H9 (cell line): ENCODE data around the gene ZDHHC3. TPM values are rescaled to one million over a fixed set of nuclear protein-coding genes. Genes with fewer than 3 reads are reported as not detected.

ENCODE experiments used
- DNase-seq: peaks from one replicate; pipeline ENCODE4 v3.0.0-alpha.2; 2017
- H2AFZ ChIP-seq: one replicate; pipeline ENCODE4 v1.6.1; 2013; ENCODE audit warnings: mild to moderate bottlenecking, low read length, control low read depth, moderate library complexity
- H2AK5ac ChIP-seq: 2 replicates; pipeline ENCODE4 v1.6.1; 2013; ENCODE audit warnings: low read length, control low read depth, mixed read lengths; ENCODE audit not compliant: insufficient read length
- H2BK120ac ChIP-seq: one replicate; pipeline ENCODE4 v1.6.1; 2013; ENCODE audit warnings: low read depth, mild to moderate bottlenecking, low read length, control low read depth, inconsistent platforms; ENCODE audit not compliant: poor library complexity, severe bottlenecking
- H2BK12ac ChIP-seq: 2 replicates; pipeline ENCODE4 v1.6.1; 2013; ENCODE audit warnings: low read length, control low read depth, mixed read lengths, low read depth; ENCODE audit not compliant: insufficient read length
- H2BK15ac ChIP-seq: 2 replicates; pipeline ENCODE4 v1.6.1; 2013; ENCODE audit warnings: low read depth, low read length, control low read depth
- H2BK20ac ChIP-seq: one replicate; pipeline ENCODE4 v1.6.1; 2013; ENCODE audit warnings: low read depth, mild to moderate bottlenecking, low read length, control low read depth, inconsistent platforms; ENCODE audit not compliant: poor library complexity, severe bottlenecking
- H2BK5ac ChIP-seq: 2 replicates; pipeline ENCODE4 v1.6.1; 2013; ENCODE audit warnings: low read length, control low read depth, mixed read lengths; ENCODE audit not compliant: insufficient read length
- H3K14ac ChIP-seq: 2 replicates; pipeline ENCODE4 v1.6.1; 2013; ENCODE audit warnings: low read length, control low read depth; ENCODE audit not compliant: insufficient read depth
- H3K18ac ChIP-seq: 2 replicates; pipeline ENCODE4 v1.6.1; 2013; ENCODE audit warnings: low read depth, mild to moderate bottlenecking, mixed read lengths, low read length, control low read depth; ENCODE audit not compliant: insufficient read length
- H3K23ac ChIP-seq: 2 replicates; pipeline ENCODE4 v1.6.1; 2013; ENCODE audit warnings: low read length, control low read depth, mixed read lengths, low read depth; ENCODE audit not compliant: insufficient read length
- H3K23me2 ChIP-seq: 2 replicates; pipeline ENCODE4 v1.6.1; 2013; ENCODE audit warnings: low read depth, mild to moderate bottlenecking, mixed read lengths, low read length, control low read depth; ENCODE audit not compliant: insufficient read length, poor library complexity, severe bottlenecking
- H3K27ac ChIP-seq: 2 replicates; pipeline ENCODE4 v1.5.1; 2013; ENCODE audit warnings: low read length, control low read depth, mixed read lengths, low read depth; ENCODE audit not compliant: insufficient read length
- H3K27me3 ChIP-seq: 2 replicates; pipeline ENCODE4 v1.6.1; 2013; ENCODE audit warnings: low read length, control low read depth, inconsistent platforms; ENCODE audit not compliant: insufficient read depth
- H3K4ac ChIP-seq: 2 replicates; pipeline ENCODE4 v1.6.1; 2013; ENCODE audit warnings: low read depth, mild to moderate bottlenecking, control low read depth, inconsistent platforms, low read length, moderate library complexity
- H3K4me1 ChIP-seq: 2 replicates; pipeline ENCODE4 v1.6.1; 2013; ENCODE audit warnings: low read length, control low read depth, inconsistent platforms; ENCODE audit not compliant: insufficient read depth
- H3K4me2 ChIP-seq: 2 replicates; pipeline ENCODE4 v1.6.1; 2013; ENCODE audit warnings: low read length, control low read depth, mixed read lengths; ENCODE audit not compliant: insufficient read length, insufficient read depth
- H3K56ac ChIP-seq: 2 replicates; pipeline ENCODE4 v1.6.1; 2013; ENCODE audit warnings: low read depth, mild to moderate bottlenecking, mixed read lengths, low read length, control low read depth; ENCODE audit not compliant: insufficient read length
- H3K79me1 ChIP-seq: 2 replicates; pipeline ENCODE4 v1.6.1; 2013; ENCODE audit warnings: low read depth, mild to moderate bottlenecking, moderate library complexity, low read length, control low read depth, inconsistent platforms; ENCODE audit not compliant: insufficient read depth, poor library complexity, severe bottlenecking
- H3K79me2 ChIP-seq: 2 replicates; pipeline ENCODE4 v1.6.1; 2013; ENCODE audit warnings: low read length, control low read depth, inconsistent platforms; ENCODE audit not compliant: insufficient read depth
- H3K9ac ChIP-seq: 2 replicates; pipeline ENCODE4 v1.6.1; 2013; ENCODE audit warnings: low read length, control low read depth, mixed read lengths; ENCODE audit not compliant: insufficient read length; ENCODE audit errors: extremely low read depth
- H3K9me3 ChIP-seq: one replicate; pipeline ENCODE4 v1.6.1; 2013; ENCODE audit warnings: low read depth, low read length, inconsistent platforms; ENCODE audit not compliant: control insufficient read depth
- H3T11ph ChIP-seq: one replicate; pipeline ENCODE4 v1.6.1; 2013; ENCODE audit warnings: mild to moderate bottlenecking, low read length, control low read depth, inconsistent platforms
- H4K20me1 ChIP-seq: one replicate; pipeline ENCODE4 v1.6.1; 2013; ENCODE audit not compliant: control insufficient read depth, insufficient read length, insufficient read depth
- H4K5ac ChIP-seq: 2 replicates; pipeline ENCODE4 v1.6.1; 2013; ENCODE audit warnings: low read depth, mild to moderate bottlenecking, mixed read lengths, low read length, control low read depth; ENCODE audit not compliant: insufficient read length
- H4K8ac ChIP-seq: replicated peaks from 2 replicates; pipeline ENCODE4 v1.6.1; 2013; ENCODE audit warnings: low read length, control low read depth, mixed read lengths, low read depth; ENCODE audit not compliant: insufficient read length
- H4K91ac ChIP-seq: 2 replicates; pipeline ENCODE4 v1.6.1; 2013; ENCODE audit warnings: low read depth, mild to moderate bottlenecking, moderate library complexity, mixed read lengths, low read length, control low read depth; ENCODE audit not compliant: insufficient read length
- H3K27ac Mint-ChIP-seq, 3 experiments: 2 replicates in 2 of 3; 3 replicates in 1 of 3; pipeline ENCODE4 v1.8.0; 2020 to 2021; ENCODE audit warnings: mixed read lengths in 3 of 3, mild to moderate bottlenecking in 1 of 3, moderate library complexity in 1 of 3
- H3K27me3 Mint-ChIP-seq: 2 replicates; pipeline ENCODE4 v1.8.0; 2021; ENCODE audit warnings: low read depth, mild to moderate bottlenecking, moderate library complexity, mixed read lengths
- H3K36me3 Mint-ChIP-seq, 3 experiments: 2 replicates in 2 of 3; 3 replicates in 1 of 3; pipeline ENCODE4 v1.8.0; 2020 to 2021; ENCODE audit warnings: low read depth in 3 of 3, mixed read lengths in 3 of 3; ENCODE audit not compliant: insufficient read depth in 1 of 3
- H3K4me1 Mint-ChIP-seq, 2 experiments: 2 replicates each; pipeline ENCODE4 v1.8.0; 2020; ENCODE audit warnings: mixed read lengths in 2 of 2
- H3K4me3 Mint-ChIP-seq, 2 experiments: 2 replicates in 1 of 2; 3 replicates in 1 of 2; pipeline ENCODE4 v1.8.0; 2020 to 2021; ENCODE audit warnings: mild to moderate bottlenecking in 2 of 2, mixed read lengths in 2 of 2, moderate library complexity in 1 of 2
- H3K9me3 Mint-ChIP-seq, 2 experiments: 2 replicates in 1 of 2; 3 replicates in 1 of 2; pipeline ENCODE4 v1.8.0; 2020; ENCODE audit warnings: mild to moderate bottlenecking in 2 of 2, mixed read lengths in 2 of 2, moderate library complexity in 1 of 2
- CTCF ChIP-seq: fragments of 200-600 bp; sonication (generic); conservative IDR thresholded peaks from 3 replicates; pipeline ENCODE4 v1.8.0; 2021; ENCODE audit warnings: antibody characterized with exemption, mild to moderate bottlenecking
- WGBS: extraction: QIAGEN DNeasy Blood & Tissue Kit; methylation state at CpG from one replicate; pipeline ENCODE4 v1.1.7; 2013; ENCODE audit warnings: missing lambda C conversion rate, low lambda C conversion rate, mixed read lengths; ENCODE audit not compliant: insufficient read length; ENCODE audit errors: extremely low coverage; 5-methylcytosine and 5-hydroxymethylcytosine counted together
- total RNA-seq: library from RNA; stranded (reverse); gene quantifications from 2 replicates; pipeline ENCODE4 v1.2.1, GENCODE V29; 2021

ZDHHC3 gene
- total RNA-seq, 1 experiment from 2014 or later, result 71.3 TPM

GRCh38 chr3:45020534-45020933 is 44.6 kb upstream of the ZDHHC3 start:
- Mint-ChIP-seq H3K9me3 (no peaks in the 10 kb centered on the region), H3K4me3 (no peak overlapping the region), H3K4me1 (peaks cover 16 to 17% of the 10 kb centered on the region in 2 experiments), H3K27me3 (peaks cover 10% of the 10 kb centered on the region), H3K36me3 (0 out of 7 replicates have a peak, but pooled peaks cover 0 to 4% (median 1%) of the 10 kb centered on the region in 3 experiments), H3K27ac (no peak overlapping the region)
- no peak overlapping the region for H3K14ac ChIP-seq
- H3K9me3 ChIP-seq, result no peaks in the 10 kb centered on the region
- no peak overlapping the region for H2BK15ac ChIP-seq
- no peak overlapping the region for H2AK5ac ChIP-seq
- no peak overlapping the region for H3K4me2 ChIP-seq
- H3K56ac ChIP-seq, result no peak overlapping the region
- no peak overlapping the region for H2BK5ac ChIP-seq
- TF ChIP-seq CTCF, result no peak
- no peak overlapping the region for H3K27ac ChIP-seq
- H3K4me1 ChIP-seq, result no peaks in the 10 kb centered on the region
- H3T11ph ChIP-seq, result no peak overlapping the region
- no peaks in the 10 kb centered on the region for H3K79me1 ChIP-seq
- H3K79me2 ChIP-seq, result no peaks in the 10 kb centered on the region
- no peak overlapping the region for H2AFZ ChIP-seq
- H2BK120ac ChIP-seq, result no peak overlapping the region
- no peak overlapping the region for H4K5ac ChIP-seq
- no peaks in the 10 kb centered on the region for H3K27me3 ChIP-seq
- no peak overlapping the region for H3K23ac ChIP-seq
- no peaks in the 10 kb centered on the region for H3K23me2 ChIP-seq
- no peak for DNase-seq
- H4K8ac ChIP-seq, result no peak overlapping the region
- H2BK12ac ChIP-seq, result no peak overlapping the region
- no peak overlapping the region for H4K91ac ChIP-seq
- no peak overlapping the region for H2BK20ac ChIP-seq
- no peak overlapping the region for H3K9ac ChIP-seq
- no peaks in the 10 kb centered on the region for H4K20me1 ChIP-seq
- no CpG with 5 or more reads among the region's 8 CpGs for WGBS
- H3K4ac ChIP-seq, result no peak overlapping the region
- no peak overlapping the region for H3K18ac ChIP-seq
